Measurements from ENCODE around the gene CYB5R4.

GRCh38 chr6:83978997-83979396 lies 119.5 kb downstream of the CYB5R4 start:
- TF ChIP-seq, protein P1, sequence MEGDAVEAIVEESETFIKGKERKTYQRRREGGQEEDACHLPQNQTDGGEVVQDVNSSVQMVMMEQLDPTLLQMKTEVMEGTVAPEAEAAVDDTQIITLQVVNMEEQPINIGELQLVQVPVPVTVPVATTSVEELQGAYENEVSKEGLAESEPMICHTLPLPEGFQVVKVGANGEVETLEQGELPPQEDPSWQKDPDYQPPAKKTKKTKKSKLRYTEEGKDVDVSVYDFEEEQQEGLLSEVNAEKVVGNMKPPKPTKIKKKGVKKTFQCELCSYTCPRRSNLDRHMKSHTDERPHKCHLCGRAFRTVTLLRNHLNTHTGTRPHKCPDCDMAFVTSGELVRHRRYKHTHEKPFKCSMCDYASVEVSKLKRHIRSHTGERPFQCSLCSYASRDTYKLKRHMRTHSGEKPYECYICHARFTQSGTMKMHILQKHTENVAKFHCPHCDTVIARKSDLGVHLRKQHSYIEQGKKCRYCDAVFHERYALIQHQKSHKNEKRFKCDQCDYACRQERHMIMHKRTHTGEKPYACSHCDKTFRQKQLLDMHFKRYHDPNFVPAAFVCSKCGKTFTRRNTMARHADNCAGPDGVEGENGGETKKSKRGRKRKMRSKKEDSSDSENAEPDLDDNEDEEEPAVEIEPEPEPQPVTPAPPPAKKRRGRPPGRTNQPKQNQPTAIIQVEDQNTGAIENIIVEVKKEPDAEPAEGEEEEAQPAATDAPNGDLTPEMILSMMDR (IDR thresholded peaks at IDR 0.05; ENCODE audit: poor library complexity): no peak
- TF ChIP-seq EZH2 (IDR thresholded peaks at IDR 0.05; ENCODE audit: borderline replicate concordance) (no peak), EZH2phosphoT487 (IDR thresholded peaks at IDR 0.05; ENCODE audit: low read depth, severe bottlenecking, unreplicated experiment) (no peak)

All from hepatocyte (in vitro differentiated cells).